Measurements from ENCODE around the gene ARFGEF2.
"Not testable (repeated sequence)": the region's sequence is repeated elsewhere in the genome, so short reads cannot be mapped to it uniquely, and the experiment has no call there.

The ARFGEF2 gene

DNA sequence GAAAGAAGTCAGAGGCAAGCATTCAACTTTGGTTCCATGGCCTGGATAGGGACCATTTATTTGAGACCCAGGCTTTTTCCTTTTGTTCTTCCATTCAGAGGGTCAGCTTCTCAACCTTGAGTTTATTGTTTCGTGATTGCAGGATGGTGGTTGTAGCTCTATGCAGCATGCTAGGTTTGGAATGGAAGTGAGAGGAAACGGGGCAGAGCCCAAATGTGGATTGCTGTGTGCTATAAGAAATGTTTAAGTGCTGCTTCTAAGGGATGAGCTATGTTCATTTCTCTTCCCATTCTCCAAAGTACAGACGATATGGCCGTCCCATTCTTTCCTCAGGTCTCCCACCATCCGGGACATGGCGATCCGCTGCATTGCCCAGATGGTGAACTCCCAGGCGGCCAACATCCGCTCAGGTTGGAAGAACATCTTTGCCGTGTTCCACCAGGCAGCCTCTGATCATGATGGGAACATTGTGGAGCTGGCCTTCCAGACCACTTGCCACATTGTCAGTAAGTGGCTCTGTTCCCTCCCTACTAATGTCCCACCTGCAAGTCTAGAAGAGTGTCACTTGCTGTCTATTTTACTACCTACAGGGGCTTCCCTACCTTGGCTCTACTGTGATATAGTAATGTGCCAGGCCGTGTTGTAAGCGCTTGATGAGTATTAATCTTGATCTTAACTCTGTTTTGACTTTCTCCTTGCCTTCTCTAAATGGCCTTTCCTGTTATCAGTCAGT, 88.6 kb downstream of the ARFGEF2 start:
- no peak for DNase-seq

DNA sequence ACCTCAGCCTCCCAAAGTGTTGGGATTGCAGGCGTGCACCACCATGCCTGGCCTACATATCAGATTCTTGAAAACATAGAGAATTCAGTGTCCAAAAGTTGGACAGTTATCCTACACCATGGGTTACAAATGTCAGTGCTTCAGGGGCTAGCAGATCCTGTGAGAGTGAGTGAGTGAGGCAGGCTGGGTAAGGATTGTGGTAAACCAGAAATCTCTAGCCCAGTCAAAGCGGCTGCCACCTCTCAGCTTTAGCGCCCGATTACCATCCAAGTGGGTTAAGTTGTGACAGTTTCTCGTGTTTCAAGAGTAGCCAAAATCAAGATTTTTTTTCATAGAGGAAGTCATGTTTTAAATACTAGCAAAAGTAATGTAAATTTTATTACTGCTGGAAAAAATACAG, 102.7 kb downstream of the ARFGEF2 start:
- no peak for DNase-seq

DNA sequence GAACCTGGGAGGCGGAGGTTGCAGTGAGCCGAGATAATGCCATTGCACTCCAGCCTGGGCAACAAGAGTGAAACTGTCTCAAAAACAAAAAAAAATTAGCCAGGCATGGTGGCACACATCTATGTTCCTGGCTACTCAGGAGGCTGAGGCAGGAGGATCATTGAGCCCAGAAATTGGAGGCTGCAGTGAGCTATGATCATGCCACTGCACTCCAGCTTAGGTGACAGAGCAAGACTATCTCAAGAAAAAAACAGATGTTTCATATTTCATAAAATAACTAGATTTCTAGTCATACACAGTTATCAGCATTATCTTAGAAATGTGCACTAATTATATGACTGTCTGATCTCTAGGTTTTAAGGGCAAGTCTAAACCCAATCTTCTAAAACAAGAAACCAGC, 106.7 kb downstream of the ARFGEF2 start:
- not testable (repeated sequence) for DNase-seq

GRCh38 chr20:49028684-49029083, 107.2 kb downstream of the ARFGEF2 start:
- DNase-seq = no peak

GRCh38 chr20:49029203-49029602, 107.7 kb downstream of the ARFGEF2 start:
- DNase-seq = no peak

GRCh38 chr20:49030954-49031619, 109.6 kb downstream of the ARFGEF2 start:
- DNase-seq = no peak

DNA sequence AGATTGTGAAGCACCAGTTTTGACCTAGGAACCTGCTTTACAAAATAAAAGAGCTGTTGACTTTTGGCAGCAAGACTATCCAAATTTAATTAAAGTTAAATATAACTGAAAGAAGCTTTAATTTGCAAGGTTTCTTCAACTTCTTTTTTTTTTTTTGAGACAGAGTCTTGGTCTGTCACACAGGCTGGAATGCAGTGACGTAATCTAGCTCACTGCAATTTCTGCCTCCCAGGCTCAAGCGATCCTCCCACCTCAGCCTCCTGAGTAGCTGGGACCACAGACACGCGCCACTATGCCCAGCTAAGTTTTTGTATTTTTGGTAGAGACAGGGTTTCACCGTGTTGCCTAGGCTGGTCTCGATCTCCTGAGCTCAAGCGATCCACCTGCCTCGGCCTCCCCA, 110.9 kb downstream of the ARFGEF2 start:
- DNase-seq = no peak

DNA sequence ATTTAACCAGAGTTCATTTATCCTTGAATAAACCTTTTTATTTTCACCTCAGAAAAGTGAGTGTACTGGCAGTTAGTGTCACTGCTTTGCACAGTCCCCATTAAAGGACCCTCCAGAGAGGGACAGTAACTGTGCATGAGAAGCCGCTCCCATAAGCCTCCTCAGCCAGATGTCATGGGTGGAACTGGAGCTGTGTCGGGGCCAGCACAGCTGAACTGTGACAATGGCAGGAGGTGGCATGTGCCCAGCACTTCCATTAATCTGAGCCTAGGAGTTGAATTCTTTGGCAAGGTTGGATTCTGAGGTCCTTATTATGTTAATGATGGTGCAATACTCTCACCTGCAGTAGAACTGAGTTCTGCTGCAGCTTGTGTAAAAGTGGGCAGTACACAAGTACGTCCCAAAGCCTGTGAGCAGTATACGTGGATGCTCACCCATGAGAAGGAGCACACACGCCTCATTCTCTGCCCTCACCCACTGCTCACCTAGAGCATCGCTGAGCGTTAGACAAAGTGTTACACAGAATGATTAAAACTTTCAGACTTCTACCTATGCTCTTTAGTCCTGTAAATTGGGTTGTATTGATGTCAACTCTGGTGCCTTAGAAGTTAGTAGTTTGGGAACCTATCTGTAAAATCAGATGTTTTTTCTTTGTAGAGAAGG, 112.7 kb downstream of the ARFGEF2 start:
- DNase-seq = no peak

- no peak for DNase-seq
Measured at GRCh38 chr20:49037962-49038387, 116.5 kb downstream of the ARFGEF2 start.

DNA sequence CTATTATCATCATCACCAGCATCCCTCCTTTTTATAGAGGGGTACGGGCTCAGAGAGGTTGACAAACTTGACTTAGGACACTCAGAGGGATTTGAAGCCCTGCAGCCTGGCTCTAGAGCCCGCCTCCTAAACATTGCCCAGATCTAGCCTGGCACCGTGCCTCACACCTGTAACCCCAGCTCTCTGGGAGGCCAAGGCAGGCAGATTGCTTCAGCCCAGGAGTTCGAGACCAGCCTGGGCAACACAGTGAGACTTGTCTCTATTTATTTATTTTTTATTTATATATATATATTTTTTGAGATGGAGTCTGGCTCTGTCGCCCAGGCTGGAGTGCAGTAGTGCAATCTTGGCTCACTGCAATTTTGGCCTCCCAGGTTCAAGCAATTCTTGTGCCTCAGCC, 118.3 kb downstream of the ARFGEF2 start:
- no peak for DNase-seq

GRCh38 chr20:49043000-49043399, 121.5 kb downstream of the ARFGEF2 start:
- no peak for DNase-seq

- DNase-seq = no peak
Measured at GRCh38 chr20:49045440-49046086, 124.1 kb downstream of the ARFGEF2 start.

DNA sequence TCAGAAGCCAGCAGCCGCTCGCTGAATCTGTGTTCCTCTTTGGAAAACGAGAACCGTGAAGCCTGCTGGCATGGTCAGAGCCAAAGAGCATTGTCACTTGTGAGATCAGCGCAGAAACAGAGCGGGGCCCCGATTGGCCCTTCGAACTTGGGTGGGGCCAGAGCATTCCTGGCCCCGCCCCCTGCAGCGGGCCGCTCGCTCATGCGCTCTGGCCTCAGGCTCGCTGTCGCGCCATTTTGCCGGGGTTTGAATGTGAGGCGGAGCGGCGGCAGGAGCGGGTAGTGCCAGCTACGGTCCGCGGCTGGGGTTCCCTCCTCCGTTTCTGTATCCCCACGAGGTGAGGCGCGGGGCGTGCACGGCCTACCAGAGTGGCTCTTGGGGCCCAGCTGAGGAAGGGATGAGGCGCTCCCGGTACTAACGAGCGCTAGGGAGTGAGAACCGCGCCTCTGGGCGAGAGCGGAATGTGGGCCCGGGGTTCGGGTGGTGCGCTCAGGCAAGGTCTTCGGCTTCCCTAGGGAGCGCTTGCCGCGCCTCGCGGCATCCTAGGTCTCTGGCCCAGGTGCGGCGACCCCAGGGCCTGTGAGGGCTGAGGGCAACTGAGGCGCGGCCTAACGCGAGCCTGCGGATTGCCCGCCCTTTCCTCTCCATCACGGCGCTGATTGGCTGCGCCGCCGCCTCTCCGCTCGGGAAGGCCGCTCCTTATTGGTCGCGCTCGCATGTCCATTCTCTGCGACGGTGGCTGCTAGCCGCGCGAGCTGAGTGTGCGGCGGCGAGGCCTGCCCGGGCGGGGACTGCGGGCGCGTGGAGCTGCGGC, 124.8 kb downstream of the ARFGEF2 start, which contains the start of gene CSE1L:
CSE1L (plus strand) TSS at position 226 of the 814 bp plus-strand sequence. CDS start 12,152 bp downstream, outside the sequence.
- peak; percentile 95 for DNase-seq

DNA sequence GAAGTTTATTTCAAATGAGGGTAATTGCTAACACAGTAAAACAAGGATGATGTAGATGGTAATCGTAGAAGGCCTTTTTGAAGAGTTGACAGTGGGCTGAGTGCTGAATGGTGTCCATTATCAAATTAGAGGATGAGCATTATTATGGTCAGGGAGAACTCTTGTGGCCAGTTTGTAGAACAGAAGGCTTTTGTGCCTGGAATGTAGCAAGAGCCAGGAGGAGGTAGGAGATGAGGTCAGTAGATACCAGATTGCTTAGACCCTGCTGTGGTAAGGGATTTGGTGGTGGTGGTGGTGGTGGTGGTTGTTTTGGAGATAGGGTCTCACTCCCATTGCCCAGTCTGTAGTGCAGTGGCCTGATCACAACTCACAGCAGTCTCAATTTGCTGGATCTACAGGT, 130.8 kb downstream of the ARFGEF2 start:
- no peak for DNase-seq

DNA sequence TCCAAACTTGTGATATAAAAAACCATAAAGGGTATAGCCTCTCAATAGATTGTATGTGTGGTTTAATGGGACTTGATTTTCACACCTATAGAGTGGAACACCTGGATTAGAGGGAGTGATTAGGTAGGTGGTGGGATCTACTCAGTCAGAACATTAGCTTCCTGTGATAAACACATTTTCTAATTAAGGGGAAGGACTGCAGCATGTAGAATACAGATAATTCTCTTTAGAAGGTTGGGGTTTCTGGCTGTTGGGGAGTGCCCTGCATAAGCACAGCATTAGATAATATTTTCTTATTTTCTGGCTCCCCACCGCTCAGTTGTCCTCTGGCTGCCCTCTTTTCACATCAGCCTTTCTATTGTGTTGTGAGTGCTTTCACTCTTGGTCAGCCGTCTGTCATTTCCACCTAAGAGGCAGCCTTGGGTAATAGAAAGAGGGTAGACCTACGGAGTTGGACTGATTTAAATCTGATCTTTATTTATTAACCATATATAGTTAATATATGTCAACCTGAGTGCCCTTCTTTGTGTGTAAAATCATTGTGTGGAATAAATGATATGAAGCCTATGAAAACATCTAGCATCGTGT, 132.6 kb downstream of the ARFGEF2 start:
- no peak for DNase-seq

DNA sequence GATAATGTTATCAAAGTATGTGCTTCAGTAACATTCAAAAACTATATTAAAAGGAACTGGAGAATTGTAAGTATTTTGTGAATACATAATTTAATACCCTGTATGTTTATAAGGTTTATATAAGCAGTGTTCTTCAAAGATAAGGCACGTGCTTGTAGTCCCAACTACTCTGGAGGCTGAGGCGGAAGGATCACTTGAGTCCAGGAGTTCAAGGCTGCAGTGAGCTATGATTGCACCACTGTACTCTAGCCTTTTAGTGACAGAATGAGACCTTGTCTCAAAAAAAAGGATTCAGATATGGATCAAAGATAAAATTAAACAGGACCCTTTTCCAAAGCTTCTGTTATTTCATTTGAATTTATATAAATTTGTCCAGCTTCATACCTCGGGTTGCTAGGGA, 141.8 kb downstream of the ARFGEF2 start:
- DNase-seq = no peak

GRCh38 chr20:49074521-49074920, 153.0 kb downstream of the ARFGEF2 start:
- no peak for DNase-seq

DNA sequence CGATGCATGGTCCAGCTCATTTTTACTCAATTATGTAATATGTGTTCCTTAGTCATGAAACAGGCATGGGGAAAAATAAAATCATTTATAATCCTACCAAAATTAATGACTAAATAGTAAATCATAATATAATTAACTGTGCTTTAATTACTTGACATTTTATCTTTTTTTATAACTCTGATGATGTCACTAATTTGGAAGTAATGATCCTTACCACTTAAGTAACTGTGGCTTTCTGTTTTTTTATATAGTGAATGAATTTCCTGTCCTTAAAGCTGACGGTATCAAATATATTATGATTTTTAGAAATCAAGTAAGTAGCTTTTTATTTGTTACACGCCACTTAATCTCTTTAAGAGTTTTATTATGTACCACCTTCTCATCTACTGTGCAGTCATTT, 156.8 kb downstream of the ARFGEF2 start:
- DNase-seq = no peak

- not testable (repeated sequence) for DNase-seq
Measured at GRCh38 chr20:49082295-49082694, 160.8 kb downstream of the ARFGEF2 start.
